Vagina (tissue), 2 donors: ENCODE results near the gene PRND. TPM values are rescaled to one million over a fixed set of nuclear protein-coding genes. Genes with fewer than 3 reads are reported as not detected.

Experiments
- DNase-seq, 2 donors: peaks; one replicate each; pipeline ENCODE4 v3.0.0-alpha.2; 2017; ENCODE audit errors: extremely low spot score in 2 of 2
- H3K27ac ChIP-seq: fragments of 200-600 bp; sonication (generic); one replicate; pipeline ENCODE4 v1.5.1; 2019
- H3K27me3 ChIP-seq: fragments of 200-600 bp; sonication (generic); one replicate; pipeline ENCODE4 v1.5.1; 2019
- H3K36me3 ChIP-seq, 2 donors: fragments of 200-600 bp; sonication (generic); one replicate each; pipeline ENCODE4 v1.5.1; 2017 to 2019
- H3K4me1 ChIP-seq: fragments of 200-600 bp; sonication (generic); one replicate; pipeline ENCODE4 v1.5.1; 2019
- H3K4me3 ChIP-seq, 2 donors: fragments of 200-600 bp; sonication (generic); 1 replicate in 1 of 2; 2 replicates in 1 of 2; pipeline ENCODE4 v1.5.1; 2016 to 2019
- H3K9me3 ChIP-seq: fragments of 200-600 bp; sonication (generic); one replicate; pipeline ENCODE4 v1.5.1; 2019
- POLR2A ChIP-seq, 2 donors: fragments of 450-650 bp; IDR thresholded peaks; one replicate each; pipeline ENCODE4 v1.6.1; 2017; ENCODE audit warnings: antibody characterized with exemption in 2 of 2, mild to moderate bottlenecking in 2 of 2, moderate library complexity in 2 of 2
- POLR2AphosphoS5 ChIP-seq, 2 donors: sonication (generic); formaldehyde crosslinking; IDR thresholded peaks; one replicate each; pipeline ENCODE4 v1.9.0; 2017; ENCODE audit warnings: antibody characterized with exemption in 2 of 2, mild to moderate bottlenecking in 2 of 2, low read depth in 1 of 2; ENCODE audit not compliant: insufficient read depth in 1 of 2
- intact Hi-C: fragments of 100-400 bp; cut with DNase I; formaldehyde crosslinking; loops from one replicate; pipeline ENCODE4 v1.15.1; 2023
- total RNA-seq: library from RNA; depleted of rRNA; stranded (reverse); fragments of >200 nt; gene quantifications from one replicate; pipeline ENCODE4 v1.2.3, GENCODE V29; 2016
- TF ChIP-seq, protein P1 (sequence below), 3 experiments: fragments of 450-650 bp in 2 of 3; fragments of 200-600 bp in 1 of 3; sonication (generic) in 1 of 3; IDR thresholded peaks; one replicate each; pipeline ENCODE4 v1.5.1; 2017 to 2019; ENCODE audit warnings: antibody characterized with exemption in 3 of 3, mild to moderate bottlenecking in 2 of 3, moderate library complexity in 2 of 3

The PRND gene
- total RNA-seq, 1 donor from 2014 or later = not detected

- intact Hi-C loops = no loop called here
- TF ChIP-seq POLR2A (IDR thresholded peaks at IDR 0.05) = no peak
- no peak for TF ChIP-seq POLR2AphosphoS5 (IDR thresholded peaks at IDR 0.05; ENCODE audit: insufficient read depth in 1 of 2, low read depth in 1 of 2)
- TF ChIP-seq, protein P1, sequence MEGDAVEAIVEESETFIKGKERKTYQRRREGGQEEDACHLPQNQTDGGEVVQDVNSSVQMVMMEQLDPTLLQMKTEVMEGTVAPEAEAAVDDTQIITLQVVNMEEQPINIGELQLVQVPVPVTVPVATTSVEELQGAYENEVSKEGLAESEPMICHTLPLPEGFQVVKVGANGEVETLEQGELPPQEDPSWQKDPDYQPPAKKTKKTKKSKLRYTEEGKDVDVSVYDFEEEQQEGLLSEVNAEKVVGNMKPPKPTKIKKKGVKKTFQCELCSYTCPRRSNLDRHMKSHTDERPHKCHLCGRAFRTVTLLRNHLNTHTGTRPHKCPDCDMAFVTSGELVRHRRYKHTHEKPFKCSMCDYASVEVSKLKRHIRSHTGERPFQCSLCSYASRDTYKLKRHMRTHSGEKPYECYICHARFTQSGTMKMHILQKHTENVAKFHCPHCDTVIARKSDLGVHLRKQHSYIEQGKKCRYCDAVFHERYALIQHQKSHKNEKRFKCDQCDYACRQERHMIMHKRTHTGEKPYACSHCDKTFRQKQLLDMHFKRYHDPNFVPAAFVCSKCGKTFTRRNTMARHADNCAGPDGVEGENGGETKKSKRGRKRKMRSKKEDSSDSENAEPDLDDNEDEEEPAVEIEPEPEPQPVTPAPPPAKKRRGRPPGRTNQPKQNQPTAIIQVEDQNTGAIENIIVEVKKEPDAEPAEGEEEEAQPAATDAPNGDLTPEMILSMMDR (IDR thresholded peaks at IDR 0.05) = no peak
- DNase-seq = peak in 1 of 2 donors; percentile 64
Observed at GRCh38 chr20:4697189-4697830, 24.4 kb upstream of the PRND start.

DNA sequence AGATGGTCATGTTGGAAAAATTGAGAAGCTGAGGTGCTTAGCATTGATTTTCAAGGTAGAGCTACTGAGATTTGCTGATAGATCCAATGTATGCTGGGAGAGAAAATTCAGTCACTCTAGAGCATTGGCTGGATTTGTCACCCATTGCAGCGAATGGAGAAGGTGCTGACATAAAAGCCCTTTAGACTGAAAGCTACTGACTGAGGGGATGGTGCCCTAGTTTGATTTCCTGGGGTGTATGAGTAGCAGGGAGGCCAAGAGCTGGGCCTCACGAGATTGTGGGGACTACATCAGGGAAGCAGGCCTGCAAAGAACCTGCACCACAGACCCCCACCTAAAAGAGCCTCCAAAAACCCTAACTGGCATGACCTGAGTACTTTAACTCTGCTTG lies 23.9 kb upstream of the PRND start:
- peaks cover 0 to 24% of the 10 kb centered on the region in 2 donors for H3K36me3 ChIP-seq
- H3K9me3 ChIP-seq = no peaks in the 10 kb centered on the region
- intact Hi-C loops = no loop called here
- TF ChIP-seq, protein P1 (IDR thresholded peaks at IDR 0.05) = no peak
- TF ChIP-seq POLR2A (IDR thresholded peaks at IDR 0.05) = no peak
- no peak for TF ChIP-seq POLR2AphosphoS5 (IDR thresholded peaks at IDR 0.05; ENCODE audit: insufficient read depth in 1 of 2, low read depth in 1 of 2)
- peaks cover 21% of the 10 kb centered on the region for H3K4me1 ChIP-seq
- H3K4me3 ChIP-seq = no peak overlapping the region
- H3K27me3 ChIP-seq = no peaks in the 10 kb centered on the region
- no peak for DNase-seq
- no peak overlapping the region for H3K27ac ChIP-seq

More at GRCh38 chr20:4697189-4697830, 24.4 kb upstream of the PRND start:
- no peaks in the 10 kb centered on the region for H3K9me3 ChIP-seq
- H3K27ac ChIP-seq = no peak overlapping the region
- H3K4me3 ChIP-seq = no peak overlapping the region
- H3K27me3 ChIP-seq = no peaks in the 10 kb centered on the region
- peaks cover 0 to 24% of the 10 kb centered on the region in 2 donors for H3K36me3 ChIP-seq
- H3K4me1 ChIP-seq = peaks cover 21% of the 10 kb centered on the region

DNA sequence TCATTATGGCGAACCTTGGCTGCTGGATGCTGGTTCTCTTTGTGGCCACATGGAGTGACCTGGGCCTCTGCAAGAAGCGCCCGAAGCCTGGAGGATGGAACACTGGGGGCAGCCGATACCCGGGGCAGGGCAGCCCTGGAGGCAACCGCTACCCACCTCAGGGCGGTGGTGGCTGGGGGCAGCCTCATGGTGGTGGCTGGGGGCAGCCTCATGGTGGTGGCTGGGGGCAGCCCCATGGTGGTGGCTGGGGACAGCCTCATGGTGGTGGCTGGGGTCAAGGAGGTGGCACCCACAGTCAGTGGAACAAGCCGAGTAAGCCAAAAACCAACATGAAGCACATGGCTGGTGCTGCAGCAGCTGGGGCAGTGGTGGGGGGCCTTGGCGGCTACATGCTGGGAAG lies 22.5 kb upstream of the PRND start:
- peaks cover 0 to 21% of the 10 kb centered on the region in 2 donors for H3K36me3 ChIP-seq
- peak in 1 of 2 donors; percentile 70 for DNase-seq
- H3K27ac ChIP-seq = no peak overlapping the region
- H3K4me3 ChIP-seq = no peak overlapping the region
- peaks cover 21% of the 10 kb centered on the region for H3K4me1 ChIP-seq
- intact Hi-C loops = no loop called here
- H3K9me3 ChIP-seq = no peaks in the 10 kb centered on the region
- H3K27me3 ChIP-seq = no peaks in the 10 kb centered on the region
- no peak for TF ChIP-seq POLR2A (IDR thresholded peaks at IDR 0.05)
- no peak for TF ChIP-seq POLR2AphosphoS5 (IDR thresholded peaks at IDR 0.05; ENCODE audit: insufficient read depth in 1 of 2, low read depth in 1 of 2)
- TF ChIP-seq, protein P1 (IDR thresholded peaks at IDR 0.05) = no peak

DNA sequence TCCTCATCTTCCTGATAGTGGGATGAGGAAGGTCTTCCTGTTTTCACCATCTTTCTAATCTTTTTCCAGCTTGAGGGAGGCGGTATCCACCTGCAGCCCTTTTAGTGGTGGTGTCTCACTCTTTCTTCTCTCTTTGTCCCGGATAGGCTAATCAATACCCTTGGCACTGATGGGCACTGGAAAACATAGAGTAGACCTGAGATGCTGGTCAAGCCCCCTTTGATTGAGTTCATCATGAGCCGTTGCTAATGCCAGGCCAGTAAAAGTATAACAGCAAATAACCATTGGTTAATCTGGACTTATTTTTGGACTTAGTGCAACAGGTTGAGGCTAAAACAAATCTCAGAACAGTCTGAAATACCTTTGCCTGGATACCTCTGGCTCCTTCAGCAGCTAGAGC lies 21.8 kb upstream of the PRND start:
- Histone ChIP-seq H3K36me3 (peaks cover 0 to 21% of the 10 kb centered on the region in 2 donors), H3K9me3 (no peaks in the 10 kb centered on the region), H3K4me1 (peaks cover 21% of the 10 kb centered on the region), H3K27me3 (no peaks in the 10 kb centered on the region), H3K27ac (no peak overlapping the region), H3K4me3 (no peak overlapping the region)
- intact Hi-C loops = no loop called here
- TF ChIP-seq, protein P1 (IDR thresholded peaks at IDR 0.05) = no peak
- TF ChIP-seq POLR2AphosphoS5 (IDR thresholded peaks at IDR 0.05; ENCODE audit: insufficient read depth in 1 of 2, low read depth in 1 of 2) = no peak
- no peak for TF ChIP-seq POLR2A (IDR thresholded peaks at IDR 0.05)
- DNase-seq = no peak

DNA sequence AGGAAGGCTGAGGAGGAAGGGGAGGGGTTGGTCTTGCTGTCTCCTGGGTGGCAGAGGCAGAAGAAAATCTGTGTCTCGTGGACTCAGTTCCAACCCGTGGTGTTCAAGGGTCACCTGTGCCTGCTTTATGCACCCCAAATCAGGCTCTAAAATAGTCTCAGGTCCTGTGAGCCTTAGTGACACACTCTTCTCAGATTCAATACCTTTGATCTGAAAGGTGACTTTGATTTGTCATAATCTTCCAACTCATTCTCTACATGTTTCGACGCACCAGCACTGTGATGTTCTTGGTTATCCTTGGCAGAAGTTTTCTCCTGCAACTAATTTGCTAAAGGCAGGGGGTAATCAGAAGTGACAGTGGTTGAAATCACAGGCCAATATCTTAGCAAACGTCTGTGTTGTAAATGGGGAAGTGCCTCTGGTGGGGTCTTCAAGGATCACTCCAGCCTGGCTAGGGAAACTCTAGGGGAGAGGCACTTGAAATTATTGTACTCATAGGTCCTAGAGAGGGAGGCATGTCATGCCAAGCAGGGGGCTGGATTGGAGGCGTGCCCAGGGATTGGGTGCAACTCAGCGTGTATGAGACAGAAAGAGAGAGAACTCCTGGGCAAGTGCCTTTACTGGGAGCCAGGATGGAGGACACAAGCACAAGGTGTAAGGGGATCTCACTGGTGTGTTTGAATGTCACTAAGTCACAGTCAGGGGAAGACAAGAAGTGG lies 19.0 kb upstream of the PRND start:
- DNase-seq = peak in 1 of 2 donors; percentile 46
- TF ChIP-seq POLR2A (IDR thresholded peaks at IDR 0.05) (no peak), POLR2AphosphoS5 (IDR thresholded peaks at IDR 0.05; ENCODE audit: insufficient read depth in 1 of 2, low read depth in 1 of 2) (no peak)
- TF ChIP-seq, protein P1 (IDR thresholded peaks at IDR 0.05) = no peak

More for the DNA sequence above, 19.0 kb upstream of the PRND start:
- intact Hi-C loops = no loop called here
- no peaks in the 10 kb centered on the region for H3K9me3 ChIP-seq
- peaks cover 0 to 21% of the 10 kb centered on the region in 2 donors for H3K36me3 ChIP-seq
- H3K4me1 ChIP-seq = peaks cover 2% of the 10 kb centered on the region
- no peaks in the 10 kb centered on the region for H3K27me3 ChIP-seq
- no peak overlapping the region for H3K27ac ChIP-seq
- H3K4me3 ChIP-seq = no peak overlapping the region
